GDM1 (cell line): ENCODE results near the gene EXOC6B.

ENCODE experiments used
- DNase-seq: peaks from one replicate; lab custom pipeline; 2025; lab: John Stamatoyannopoulos, UW

Gene EXOC6B

DNA sequence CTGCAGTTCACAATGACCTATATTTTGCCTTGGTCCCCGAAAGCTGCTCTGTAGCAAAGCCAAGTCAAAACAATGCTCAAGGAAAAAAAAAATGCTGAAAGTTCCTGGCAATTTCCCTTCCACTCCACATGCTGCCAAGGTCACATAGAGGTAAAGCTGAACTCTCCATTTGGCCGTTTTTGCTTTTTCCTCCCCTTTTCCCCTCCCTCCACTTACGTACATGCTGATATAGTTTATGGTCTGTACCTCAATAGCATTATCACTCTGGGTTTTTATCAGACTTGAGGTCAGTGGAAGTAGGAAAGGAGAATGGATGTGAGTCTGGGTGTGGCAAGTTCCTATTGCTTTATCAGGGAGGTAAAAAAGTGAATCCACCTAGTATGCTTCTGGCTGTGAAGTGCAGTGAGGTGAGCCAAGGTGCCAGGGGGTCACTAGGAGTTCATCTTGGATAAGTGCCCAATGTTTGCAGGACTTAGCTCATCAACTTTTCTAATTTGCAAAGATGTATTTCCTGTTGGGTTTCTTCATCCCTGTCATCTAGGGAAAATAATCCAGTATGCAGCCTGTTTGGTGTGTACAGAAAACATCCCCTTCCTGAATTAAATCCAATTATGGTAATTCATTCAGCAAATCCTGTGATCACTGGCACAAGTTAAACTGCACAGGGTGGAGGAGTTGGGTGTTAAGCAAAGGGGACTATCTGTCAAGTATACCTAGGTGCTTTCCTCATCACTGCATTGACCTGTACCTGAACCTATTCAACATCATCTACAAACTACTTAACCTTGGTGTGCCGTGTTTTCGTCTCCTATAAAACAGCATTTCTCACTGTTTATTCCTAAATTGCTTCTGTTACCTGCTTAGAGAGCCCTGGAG lies 553.8 kb downstream of the EXOC6B start:
- DNase-seq, result no peak

GRCh38 chr2:72271276-72271614 lies 554.6 kb downstream of the EXOC6B start:
- DNase-seq, result no peak

DNA sequence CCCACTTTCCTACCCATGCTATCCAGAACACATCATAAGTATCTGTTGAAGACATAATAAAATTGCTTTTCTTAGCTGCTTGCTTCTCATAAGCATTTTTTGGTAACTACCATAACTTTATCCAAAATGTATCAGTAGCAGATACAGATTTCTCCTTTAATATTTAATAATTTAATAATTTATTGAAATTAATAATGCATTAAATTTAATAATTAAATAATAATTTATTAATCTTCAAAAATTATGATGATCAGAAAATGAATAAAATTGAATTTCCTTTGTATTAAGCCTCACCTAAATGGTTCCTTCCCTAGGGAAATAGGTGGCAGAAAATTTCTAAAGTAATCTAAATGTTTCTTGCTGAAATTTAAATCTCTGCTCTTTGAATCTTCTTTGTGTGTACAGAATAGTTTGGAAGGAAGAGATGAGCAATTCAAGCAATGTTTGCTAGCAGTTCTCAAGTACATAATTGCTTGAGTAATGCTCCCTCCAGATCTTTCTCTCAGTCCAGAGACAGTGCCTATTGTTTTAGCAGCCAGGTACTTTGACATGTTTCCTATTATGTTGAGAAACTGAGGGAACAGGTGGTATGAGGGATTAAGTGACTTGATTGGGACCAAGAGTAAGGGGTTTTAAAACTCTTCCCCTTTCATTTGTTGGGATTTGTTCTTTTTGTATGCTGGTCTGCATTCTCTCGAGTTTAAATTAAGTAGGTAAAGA lies 555.1 kb downstream of the EXOC6B start:
- DNase-seq, result no peak

GRCh38 chr2:72263776-72264060 lies 562.1 kb downstream of the EXOC6B start:
- DNase-seq, result no peak

GRCh38 chr2:72263043-72263775 lies 562.6 kb downstream of the EXOC6B start:
- no peak for DNase-seq

DNA sequence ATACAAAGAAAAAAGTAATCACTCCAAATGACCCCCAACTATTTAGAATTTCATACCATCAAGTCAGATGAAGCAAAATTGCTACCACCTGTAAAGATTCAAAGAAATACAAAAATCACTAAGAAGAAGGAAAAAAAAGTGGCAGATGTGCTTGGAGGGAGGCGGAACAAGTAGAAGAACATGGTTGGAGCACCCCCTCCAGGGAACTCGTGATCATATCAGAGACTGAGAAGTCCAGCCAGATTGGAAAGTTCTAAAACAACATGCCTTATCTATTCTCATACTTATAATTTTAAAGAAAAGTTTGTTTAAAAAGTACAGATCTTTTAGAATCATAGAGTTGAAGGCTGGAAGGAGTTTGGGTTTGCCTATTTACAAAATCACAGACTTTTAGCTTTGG lies 564.8 kb downstream of the EXOC6B start:
- DNase-seq, result no peak

DNA sequence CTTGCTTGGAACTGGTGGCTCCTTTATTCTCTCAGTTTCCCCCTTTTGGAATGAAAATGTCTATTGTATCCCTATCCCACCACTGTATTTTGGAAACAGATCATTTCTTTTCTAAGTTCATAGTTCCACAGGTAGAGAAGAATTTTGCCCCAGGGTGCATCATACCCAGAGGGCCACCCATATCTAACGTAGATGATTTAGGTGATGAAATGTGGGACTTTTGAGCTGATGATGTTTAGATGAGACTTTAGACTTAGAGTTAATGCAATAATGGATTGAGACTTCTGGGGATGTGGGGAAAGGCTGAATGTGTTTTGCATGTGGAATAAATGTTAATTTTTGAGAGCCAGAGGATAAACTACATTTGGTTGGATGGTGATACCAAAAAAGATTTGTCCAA lies 570.3 kb downstream of the EXOC6B start:
- DNase-seq, result no peak

GRCh38 chr2:72254831-72255451 lies 570.9 kb downstream of the EXOC6B start:
- no peak for DNase-seq

DNA sequence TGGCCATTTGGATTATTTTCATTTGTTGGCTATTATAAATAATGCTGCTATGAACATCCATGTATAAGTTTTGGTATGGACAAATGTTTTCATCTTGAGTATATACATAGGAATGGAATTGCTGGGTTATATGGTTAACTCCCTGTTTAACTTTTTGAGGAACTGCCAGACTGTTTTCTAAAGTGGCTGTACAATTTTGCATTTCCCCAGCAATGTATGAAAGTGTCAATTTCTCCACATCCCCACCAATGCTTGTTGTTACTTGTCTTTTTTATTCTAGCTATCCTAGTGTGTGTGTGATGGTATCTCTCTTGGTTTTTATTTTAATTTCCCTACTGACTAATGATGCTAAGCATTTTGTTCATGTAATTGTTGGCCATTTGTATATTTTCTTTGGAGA lies 587.5 kb downstream of the EXOC6B start:
- DNase-seq, result no peak

GRCh38 chr2:72237549-72237948 lies 588.3 kb downstream of the EXOC6B start:
- DNase-seq, result no peak

DNA sequence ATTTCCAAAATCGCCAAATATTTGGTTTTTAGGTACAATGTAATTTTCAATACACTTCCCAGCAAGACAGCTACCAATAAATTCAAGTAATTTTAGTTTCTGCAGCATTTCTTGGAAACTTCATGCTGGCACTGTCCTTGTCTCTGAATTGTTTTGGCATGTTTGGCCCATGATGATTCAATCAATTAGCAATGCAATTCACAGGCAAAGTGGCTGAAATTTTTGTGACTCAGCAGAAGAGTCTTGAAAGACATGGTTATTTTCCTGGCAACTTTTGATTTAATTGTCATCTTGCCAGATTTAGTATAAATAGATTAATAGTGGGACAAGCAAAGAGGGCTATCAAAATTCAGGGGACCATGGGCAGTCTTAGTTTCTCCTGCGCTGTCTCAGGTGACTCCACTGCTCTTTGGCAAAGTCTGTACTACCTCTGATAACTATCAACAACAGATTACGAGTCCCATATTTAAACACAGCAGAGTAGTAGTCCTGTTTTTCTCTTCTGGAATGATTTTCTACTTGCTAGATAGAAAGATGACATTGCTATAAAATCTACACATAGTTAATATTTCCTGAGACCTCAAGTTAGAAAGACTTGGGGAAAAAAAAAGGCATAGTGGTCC lies 589.3 kb downstream of the EXOC6B start:
- no peak for DNase-seq

GRCh38 chr2:72235497-72236415 lies 590.1 kb downstream of the EXOC6B start:
- DNase-seq, result no peak

DNA sequence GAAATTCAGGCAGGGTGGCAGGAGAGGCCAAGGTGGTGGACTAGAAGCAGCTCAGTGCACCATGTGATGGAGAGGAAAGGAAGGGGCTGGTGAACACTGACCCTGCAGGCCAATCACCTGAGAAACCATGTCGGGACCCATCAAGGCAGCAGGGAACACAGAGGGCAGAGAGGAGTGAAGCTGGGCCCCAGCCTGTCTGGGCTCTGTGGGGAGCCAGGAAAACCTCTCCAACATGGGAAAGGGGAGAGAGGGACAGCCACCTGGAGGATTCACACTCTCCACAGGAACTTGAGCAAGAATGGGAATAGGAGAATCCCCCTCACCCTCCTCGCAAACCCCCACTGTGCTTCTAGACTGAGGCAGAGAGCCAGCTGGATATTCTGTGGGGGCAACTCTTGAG lies 592.6 kb downstream of the EXOC6B start:
- no peak for DNase-seq

DNA sequence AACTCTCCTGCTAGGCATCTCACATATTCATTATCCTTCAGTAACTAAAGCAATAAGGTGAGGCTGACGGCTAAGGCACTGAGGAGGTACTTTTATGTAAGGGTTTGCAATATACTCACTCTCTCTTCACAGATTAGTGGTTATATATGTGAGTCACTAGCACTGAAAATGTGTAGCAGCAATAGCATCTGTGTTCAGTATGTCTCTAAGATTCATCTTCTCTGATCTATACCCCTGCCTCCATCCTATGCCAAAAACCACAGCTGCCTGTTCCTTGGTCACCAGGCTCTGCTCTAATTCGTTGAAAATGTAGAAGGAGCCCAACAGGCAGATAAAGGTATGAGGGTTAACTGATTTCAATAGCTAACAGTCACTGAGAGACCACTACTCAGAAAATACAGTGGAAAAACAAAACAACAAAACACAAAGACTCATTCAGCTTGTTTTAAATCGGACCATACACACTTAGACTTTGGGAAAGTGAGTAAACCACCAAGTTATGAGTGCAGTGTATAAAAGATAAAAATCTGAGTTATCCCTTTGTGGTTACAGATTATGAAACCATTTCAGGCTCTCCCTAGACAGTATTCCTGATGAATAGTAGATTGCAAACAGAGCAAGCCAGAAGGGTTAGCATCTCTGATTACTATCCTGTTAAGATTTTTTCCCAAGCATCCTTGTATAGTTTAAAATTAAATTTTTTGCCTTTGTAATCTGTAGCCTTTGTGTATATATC lies 602.8 kb downstream of the EXOC6B start:
- no peak for DNase-seq

DNA sequence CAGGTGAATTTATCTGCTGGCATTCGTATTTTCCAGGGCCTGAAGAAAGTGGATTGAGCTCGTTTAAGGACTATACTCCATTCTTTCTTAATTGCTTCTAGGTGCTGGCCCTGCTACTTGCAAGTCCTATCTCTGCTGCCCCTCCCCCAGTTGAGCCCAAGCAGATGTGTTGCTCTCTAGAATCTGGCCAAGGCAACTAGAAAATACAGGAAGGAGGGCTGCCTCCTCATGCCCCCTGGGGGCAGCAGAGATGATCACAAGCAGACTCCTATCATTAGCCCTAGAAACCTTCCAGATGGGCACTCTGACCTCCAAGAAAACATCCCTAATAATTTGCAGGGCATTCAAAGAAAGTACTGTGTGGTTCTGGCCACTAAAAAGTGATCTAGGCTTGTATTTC lies 605.7 kb downstream of the EXOC6B start:
- DNase-seq, result no peak

GRCh38 chr2:72214429-72215143 lies 611.2 kb downstream of the EXOC6B start:
- no peak for DNase-seq

GRCh38 chr2:72212486-72212855 lies 613.4 kb downstream of the EXOC6B start:
- DNase-seq, result no peak

- DNase-seq, result no peak
Observed at GRCh38 chr2:72211777-72212485, 613.9 kb downstream of the EXOC6B start.

DNA sequence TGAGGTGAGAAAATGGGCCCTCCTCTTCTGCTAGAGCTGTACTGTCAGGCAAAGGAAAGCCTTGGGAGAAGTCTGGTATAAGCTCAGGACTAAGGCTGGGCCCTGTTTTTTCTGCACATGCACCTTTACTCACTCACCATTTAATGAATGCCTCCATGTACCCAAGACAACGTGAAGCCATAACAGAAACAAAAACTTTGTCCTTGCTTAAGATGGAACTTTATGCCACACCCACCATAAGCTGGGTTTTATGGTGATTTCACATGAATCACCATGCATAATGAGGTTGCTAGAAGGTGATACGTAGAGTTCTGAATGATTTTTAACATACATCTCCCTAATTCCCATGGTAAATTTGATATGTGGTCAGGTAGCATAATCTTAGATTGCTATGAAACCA lies 614.5 kb downstream of the EXOC6B start:
- DNase-seq, result no peak
